Metanephros (tissue), 2 donors: ENCODE results near the gene DMAC2L. TPM values are rescaled to one million over a fixed set of nuclear protein-coding genes. Genes with fewer than 3 reads are reported as not detected.

Experiments
- small RNA-seq: library from RNA; depleted of rRNA; stranded (forward); fragments of <200 nt; gene quantifications from one replicate; pipeline ENCODE3, GENCODE V24; 2014; ENCODE audit warnings: low replicate concordance
- total RNA-seq: library from RNA; depleted of rRNA; stranded (reverse); fragments of >200 nt; gene quantifications from one replicate; pipeline ENCODE4 v1.2.3, GENCODE V29; 2014

The DMAC2L gene, protein sequence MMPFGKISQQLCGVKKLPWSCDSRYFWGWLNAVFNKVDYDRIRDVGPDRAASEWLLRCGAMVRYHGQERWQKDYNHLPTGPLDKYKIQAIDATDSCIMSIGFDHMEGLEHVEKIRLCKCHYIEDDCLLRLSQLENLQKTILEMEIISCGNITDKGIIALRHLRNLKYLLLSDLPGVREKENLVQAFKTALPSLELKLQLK
- total RNA-seq: 13.9 TPM

DNA sequence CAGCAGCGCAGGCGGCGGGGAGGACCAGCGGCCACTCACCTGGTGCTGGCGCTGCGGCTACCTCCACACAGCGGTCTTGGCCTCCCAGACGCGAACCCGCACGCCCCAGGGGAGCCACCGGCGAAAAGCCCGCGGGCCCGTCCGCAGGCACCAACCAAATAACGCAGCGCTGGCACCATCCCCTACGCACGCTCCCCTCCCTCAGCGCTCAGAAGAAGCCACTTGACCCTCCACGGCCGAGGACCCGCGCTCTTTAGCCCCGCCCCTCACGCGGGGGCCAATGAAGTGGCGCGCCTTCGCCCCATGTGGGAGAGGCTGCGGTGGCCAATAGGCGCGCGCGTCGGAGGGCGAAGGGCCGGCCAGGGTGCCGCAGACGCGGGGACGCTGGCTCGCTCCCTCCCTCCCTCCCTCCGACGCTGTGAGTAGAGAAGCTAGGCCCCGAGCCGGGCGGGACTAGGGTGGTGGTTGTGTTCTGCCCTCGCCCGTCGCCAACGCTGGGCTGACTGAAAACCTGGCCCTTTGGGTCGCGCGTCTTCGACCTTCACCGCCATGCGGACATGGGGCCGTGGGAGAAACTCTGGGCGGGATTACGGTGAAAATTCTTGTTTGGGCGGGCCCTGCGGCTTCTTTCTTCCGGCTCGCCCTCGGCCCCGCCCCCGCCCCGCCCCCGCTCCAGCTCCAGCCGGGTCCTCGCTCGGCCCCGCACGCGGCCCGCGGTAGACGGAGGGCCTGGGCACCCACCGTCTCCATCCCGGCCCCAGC lies at the start of gene DMAC2L, which contains the start of gene L2HGDH:
Gene DMAC2L (plus strand): TSS at position 353 of the 762 bp plus-strand sequence. CDS start 9,164 bp downstream, outside the sequence.
Gene L2HGDH (minus strand): TSS at position 258 of the 762 bp plus-strand sequence. CDS start 79 bp downstream, at position 179.

Small RNAs within 50 kb of the gene (small RNA-seq; reads per million reads assigned to genes)
- not detected for gene MIR4504

Other genes with a start within 250 kb of the DMAC2L start
- 8.9 TPM for gene VCPKMT, start 195.8 kb upstream of the DMAC2L start, total RNA-seq
- 38.8 TPM for gene SOS2, start 80.7 kb upstream of the DMAC2L start, total RNA-seq
- 17.4 TPM for gene L2HGDH, start 95 bp upstream of the DMAC2L start, total RNA-seq
- 21.8 TPM for gene CDKL1, start 84.6 kb downstream of the DMAC2L start, total RNA-seq
- gene MAP4K5, start 220.2 kb downstream of the DMAC2L start, total RNA-seq: 110 TPM
- 6.8 TPM for gene ATL1, start 247.8 kb downstream of the DMAC2L start, total RNA-seq